Stimulated activated CD4-positive, alpha-beta T cell treated with anti-CD3 and anti-CD28 coated beads, Interleukin-15, amount 100 ng/mL, for 24 hours (primary cell): ENCODE measurements around the gene SLC30A4.
A peak's percentile ranks its signal among the peaks of the same experiment; 100 is the strongest.
"Not testable (repeated sequence)": the region's sequence is repeated elsewhere in the genome, so short reads cannot be mapped to it uniquely, and the experiment has no call there.

ENCODE experiments used
- DNase-seq: peaks from one replicate; pipeline ENCODE4 v3.0.0-alpha.2; 2020

Gene SLC30A4

DNA sequence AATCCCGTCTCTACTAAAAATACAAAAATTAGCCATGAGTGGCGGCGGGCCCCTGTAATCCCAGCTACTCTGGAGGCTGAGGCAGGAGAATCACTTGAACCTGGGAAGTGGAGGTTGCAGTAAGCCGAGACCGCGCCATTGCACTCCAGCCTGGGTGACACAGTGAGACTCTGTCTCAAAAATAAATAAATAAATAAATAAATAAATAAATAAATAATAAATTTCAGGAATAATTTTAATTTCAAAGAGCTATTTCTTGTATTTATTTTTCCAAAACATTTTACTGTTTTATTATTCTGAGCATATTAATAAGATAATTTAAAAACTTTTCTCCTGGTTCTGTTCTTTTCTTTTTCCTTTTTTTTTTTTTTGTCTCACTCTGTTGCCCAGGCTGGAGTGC is 15.4 kb downstream of the SLC30A4 start:
- DNase-seq, result not testable (repeated sequence)

- no peak for DNase-seq
These were observed 23.1 kb downstream of the SLC30A4 start for GRCh38 chr15:45499426-45499825.

DNA sequence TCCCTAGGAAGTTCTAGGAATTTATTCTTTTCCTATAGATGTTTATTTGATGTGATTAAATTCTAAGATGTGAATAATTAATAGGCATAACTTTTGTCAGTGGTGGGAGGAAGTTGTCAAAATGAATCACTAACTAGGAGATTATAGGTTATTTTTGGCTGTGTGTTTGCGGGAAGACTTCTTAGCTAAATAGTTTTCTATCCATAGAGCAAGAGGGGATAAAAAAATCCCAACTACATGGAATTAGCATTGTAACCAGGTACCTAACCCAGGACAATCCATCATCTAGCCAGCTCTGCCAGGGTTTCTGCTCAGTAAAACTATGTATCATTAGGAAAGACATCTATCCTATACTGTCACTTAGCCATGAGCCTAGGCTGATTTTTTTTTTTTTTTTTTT is 23.9 kb downstream of the SLC30A4 start:
- no peak for DNase-seq

- DNase-seq, result no peak
These were observed 25.3 kb downstream of the SLC30A4 start for GRCh38 chr15:45497261-45497660.

DNA sequence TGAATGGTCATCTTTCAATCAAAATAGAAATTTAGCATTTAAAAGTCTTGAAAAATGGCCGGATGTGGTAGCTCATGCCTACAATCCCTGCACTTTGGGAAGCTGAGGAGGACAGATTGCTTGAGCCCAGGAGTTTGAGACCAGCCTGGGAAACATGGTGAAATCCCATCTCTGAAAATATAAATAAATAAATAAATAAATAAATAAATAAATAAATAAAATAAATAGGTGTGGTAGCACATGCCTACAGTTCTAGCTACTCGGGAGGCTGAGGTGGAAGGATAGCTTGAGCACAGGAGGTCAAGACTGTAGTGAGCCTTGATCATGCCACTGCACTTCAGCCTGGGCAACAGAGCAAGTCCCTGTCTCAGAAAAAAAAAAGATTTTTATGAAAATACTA is 25.9 kb downstream of the SLC30A4 start:
- no peak for DNase-seq

GRCh38 chr15:45495588-45495987 is 27.0 kb downstream of the SLC30A4 start:
- DNase-seq, result no peak

- no peak for DNase-seq
These were observed 32.8 kb downstream of the SLC30A4 start for GRCh38 chr15:45489690-45490238.

DNA sequence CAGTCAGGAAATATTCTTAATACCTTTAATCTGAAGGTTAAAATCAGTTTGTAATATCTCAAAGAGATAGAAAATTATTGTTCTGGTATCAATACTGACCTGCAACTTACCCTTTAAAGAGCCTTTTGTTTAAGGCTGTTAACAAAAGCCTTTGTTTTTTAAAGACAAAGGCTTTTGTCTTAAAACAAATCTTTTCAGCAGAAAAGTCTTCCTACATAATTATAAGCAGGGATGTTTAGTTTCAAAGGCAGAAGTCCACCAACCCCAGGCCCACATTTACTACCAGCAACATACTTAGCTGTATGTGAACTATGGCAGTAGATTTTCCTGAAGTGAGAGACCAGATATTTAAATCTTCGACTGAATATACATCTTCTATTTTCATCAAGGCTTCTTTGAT is 36.2 kb downstream of the SLC30A4 start:
- DNase-seq, result no peak

- no peak for DNase-seq
These were observed 41.4 kb downstream of the SLC30A4 start for GRCh38 chr15:45481135-45481534.

GRCh38 chr15:45476410-45476809 is 46.1 kb downstream of the SLC30A4 start:
- no peak for DNase-seq

DNA sequence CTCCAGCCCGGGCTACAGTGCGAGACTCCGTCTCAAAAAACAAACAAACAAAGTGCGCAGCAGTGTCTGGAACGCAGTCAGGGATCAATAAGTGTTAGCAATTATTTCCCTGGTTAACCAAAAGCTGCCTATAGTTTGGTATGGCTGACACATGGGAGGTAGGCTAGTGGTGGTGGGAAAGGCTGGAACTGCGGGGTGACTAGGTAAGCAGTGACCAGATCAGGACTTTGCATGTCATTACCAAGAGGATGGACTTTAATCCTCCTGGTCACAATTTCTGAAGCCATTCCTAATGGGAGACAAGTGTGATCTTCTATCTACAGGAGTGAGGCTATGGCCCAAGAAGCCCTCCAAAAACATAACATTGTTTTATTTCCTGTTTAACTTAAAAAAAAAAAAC is 47.8 kb downstream of the SLC30A4 start:
- no peak for DNase-seq

DNA sequence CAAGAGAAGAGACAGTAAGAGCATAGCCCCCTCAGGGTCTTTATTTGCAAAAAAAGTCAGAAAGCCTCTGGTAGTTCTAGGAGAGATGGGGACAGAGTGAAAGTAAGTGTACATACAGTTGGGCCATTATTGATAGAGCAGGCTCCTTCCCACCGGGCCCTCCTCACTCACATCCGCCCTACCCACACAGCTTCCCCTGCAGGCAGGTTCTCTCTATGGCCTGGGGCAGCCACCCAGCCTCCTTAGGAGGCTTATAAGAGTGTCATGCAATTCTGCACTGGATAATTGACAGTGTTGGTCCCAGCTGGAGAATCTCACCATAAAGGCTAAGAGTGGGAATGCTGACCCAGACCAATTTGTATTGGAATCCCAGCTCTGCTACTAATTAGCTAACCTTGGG is 49.5 kb downstream of the SLC30A4 start:
- DNase-seq, result no peak

DNA sequence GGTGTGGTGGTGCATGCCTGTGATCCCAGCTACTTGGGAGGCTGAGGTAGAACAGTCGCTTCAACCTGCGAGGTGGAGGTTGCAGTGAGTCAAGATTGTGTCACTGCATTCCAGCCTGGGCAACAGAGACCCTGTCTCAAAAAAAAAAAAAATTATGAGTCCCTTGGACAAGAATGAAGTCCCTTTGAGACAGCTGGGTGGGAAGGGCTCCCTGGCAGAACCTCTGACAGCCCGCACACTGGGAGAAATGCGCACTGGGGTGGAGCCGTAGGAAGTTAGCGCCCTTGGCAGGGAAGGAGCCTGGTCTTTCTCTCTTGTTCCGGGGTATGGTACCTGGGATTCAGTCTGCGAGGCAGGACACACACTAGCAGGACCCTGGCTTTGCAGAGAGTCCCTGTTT is 51.4 kb downstream of the SLC30A4 start:
- DNase-seq, result no peak

- DNase-seq, result no peak
These were observed 53.1 kb downstream of the SLC30A4 start for GRCh38 chr15:45469441-45469840.

GRCh38 chr15:45469027-45469426 is 53.5 kb downstream of the SLC30A4 start:
- no peak for DNase-seq

GRCh38 chr15:45468294-45468693 is 54.3 kb downstream of the SLC30A4 start:
- no peak for DNase-seq

GRCh38 chr15:45458746-45459403 is 63.7 kb downstream of the SLC30A4 start:
- DNase-seq, result peak; percentile 84

GRCh38 chr15:45457641-45458539 is 64.7 kb downstream of the SLC30A4 start:
- peak; percentile 81 for DNase-seq

GRCh38 chr15:45457220-45457619 is 65.3 kb downstream of the SLC30A4 start:
- no peak for DNase-seq

- DNase-seq, result peak; percentile 80
These were observed 66.1 kb downstream of the SLC30A4 start for GRCh38 chr15:45456212-45457106.

DNA sequence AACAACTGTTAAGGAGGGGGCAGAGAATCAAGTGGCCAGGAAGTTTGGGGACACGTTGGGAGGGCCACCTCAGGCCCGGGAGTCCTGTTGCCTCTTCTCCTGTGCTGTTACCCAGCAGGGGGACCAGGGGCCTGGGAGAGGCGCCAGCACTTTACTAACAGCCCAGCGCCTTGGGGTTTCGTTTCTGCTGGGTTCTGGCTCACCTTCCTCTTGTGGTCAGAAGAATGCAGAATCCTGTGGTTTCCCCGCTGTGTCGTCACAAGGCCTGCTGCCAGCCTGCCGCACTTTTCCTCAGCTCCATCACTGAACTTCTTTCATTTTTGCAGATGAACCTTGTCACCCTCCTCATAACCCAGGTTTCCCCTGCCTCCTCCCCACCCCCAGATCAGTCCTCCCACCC is 67.7 kb downstream of the SLC30A4 start:
- peak; percentile 84 for DNase-seq

- DNase-seq, result no peak
These were observed 71.3 kb downstream of the SLC30A4 start for GRCh38 chr15:45451265-45451664.
